Measurements from ENCODE around the gene NR2E3.
"Not testable (repeated sequence)": the region's sequence is repeated elsewhere in the genome, so short reads cannot be mapped to it uniquely, and the experiment has no call there.

The NR2E3 gene

GRCh38 chr15:71820127-71820526 lies 9.8 kb downstream of the NR2E3 start:
- DNase-seq = no peak

GRCh38 chr15:71821547-71822129 lies 11.3 kb downstream of the NR2E3 start:
- no peak for DNase-seq

- DNase-seq = no peak
Measured at GRCh38 chr15:71822890-71823630, 12.7 kb downstream of the NR2E3 start.

DNA sequence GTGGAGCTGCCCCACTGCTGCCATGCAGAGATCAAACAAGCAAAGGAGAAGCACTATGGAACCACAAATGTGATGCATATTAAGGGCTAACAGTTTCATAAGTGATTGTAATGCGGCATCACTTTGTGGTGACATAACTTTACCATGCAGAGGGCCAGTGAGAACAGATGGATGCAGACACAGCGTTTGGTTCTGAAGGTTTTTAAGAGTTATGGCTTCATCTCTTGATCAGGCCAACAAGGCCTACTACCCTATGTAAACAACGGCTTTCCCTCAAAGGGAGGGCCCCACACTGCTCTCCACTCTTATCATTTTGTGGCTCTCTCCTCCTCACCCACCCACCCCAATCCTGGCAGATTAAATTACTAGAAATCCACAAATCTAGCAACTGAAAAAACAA lies 13.4 kb downstream of the NR2E3 start:
- no peak for DNase-seq

DNA sequence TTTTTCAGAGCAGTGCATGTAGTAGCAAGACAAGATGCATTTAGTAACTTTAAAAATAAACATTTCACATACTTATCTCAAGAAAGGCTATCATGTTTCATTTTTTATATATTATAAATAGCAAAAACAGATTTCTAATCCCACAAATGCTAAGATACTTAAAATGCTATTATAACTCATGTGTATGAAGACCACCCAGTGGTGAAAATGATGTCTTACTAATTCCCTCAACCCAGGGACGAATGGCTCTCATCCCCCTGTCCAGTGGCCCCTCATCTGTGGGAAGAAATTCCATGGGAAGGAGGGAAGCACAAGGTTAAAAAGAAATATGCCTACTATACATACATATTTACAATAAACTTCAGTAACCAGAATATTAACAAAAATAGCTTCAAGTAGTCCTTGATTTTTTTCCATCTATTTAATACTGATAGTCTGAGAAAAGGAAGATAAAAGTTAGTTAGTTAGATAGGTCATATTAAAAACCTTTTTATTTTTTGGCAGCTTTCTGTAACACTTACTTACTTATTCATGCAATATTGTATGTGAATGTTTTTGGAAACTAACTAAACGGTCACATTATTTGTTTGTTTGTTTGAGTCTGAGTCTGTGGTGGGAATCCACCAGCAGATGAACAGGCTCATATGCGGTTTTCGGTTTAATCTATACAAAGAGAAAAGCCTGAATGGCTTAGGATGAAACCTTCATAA lies 14.8 kb downstream of the NR2E3 start:
- DNase-seq = no peak

- no peak for DNase-seq
Measured at GRCh38 chr15:71826196-71826595, 15.8 kb downstream of the NR2E3 start.

- DNase-seq = no peak
Measured at GRCh38 chr15:71830981-71831380, 20.6 kb downstream of the NR2E3 start.

GRCh38 chr15:71841563-71841962 lies 31.2 kb downstream of the NR2E3 start:
- DNase-seq = no peak

DNA sequence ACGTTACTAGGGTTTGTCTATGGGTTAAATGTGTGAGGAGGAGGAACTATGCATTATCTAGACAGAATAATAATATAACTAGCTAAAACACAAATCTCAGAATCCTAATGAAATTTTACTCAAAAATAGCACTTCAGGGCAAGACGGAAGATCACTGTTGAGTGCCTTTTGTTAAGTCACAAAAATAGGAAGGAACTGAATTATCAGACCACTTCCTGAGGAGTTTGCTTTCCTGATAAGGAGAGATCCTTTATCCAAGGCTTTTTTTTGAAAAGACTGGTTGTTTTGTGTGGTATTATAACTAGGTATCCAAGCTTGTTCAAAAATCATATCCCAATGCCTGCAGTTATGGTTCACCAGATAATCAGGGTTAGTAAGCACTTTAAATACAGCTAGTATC lies 34.6 kb downstream of the NR2E3 start:
- DNase-seq = no peak

- DNase-seq = no peak
Measured at GRCh38 chr15:71853543-71853942, 43.2 kb downstream of the NR2E3 start.

DNA sequence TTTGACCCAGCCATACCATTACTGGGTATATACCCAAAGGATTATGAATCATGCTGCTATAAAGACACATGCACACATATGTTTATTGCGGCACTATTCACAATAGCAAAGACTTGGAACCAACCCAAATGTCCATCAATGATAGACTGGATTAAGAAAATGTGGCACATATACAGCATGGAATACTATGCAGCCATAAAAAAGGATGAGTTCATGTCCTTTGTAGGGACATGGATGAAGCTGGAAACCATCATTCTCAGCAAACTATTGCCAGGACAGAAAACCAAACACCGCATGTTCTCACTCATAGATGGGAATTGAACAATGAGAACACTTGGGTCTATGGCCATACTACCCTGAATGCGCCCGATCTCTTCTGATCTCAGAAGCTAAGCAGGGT lies 47.9 kb downstream of the NR2E3 start:
- not testable (repeated sequence) for DNase-seq

Data from stimulated activated CD4-positive, alpha-beta T cell treated with anti-CD3 and anti-CD28 coated beads, Interleukin-4, amount 100 ng/mL, for 24 hours (primary cell).